Activated naive CD8-positive, alpha-beta T cell treated with anti-CD3 and anti-CD28 coated beads for 36 hours (primary cell): ENCODE measurements around the gene PRAC2. TPM values are rescaled to one million over a fixed set of nuclear protein-coding genes. Genes with fewer than 3 reads are reported as not detected.
"Not testable (repeated sequence)": the region's sequence is repeated elsewhere in the genome, so short reads cannot be mapped to it uniquely, and the experiment has no call there.

ENCODE experiments used
- DNase-seq: peaks from one replicate; pipeline ENCODE4 v3.0.0; 2021
- H3K27ac Mint-ChIP-seq: one replicate; pipeline ENCODE4 v1.8.0; 2022; ENCODE audit warnings: mild to moderate bottlenecking, moderate library complexity, mixed read lengths
- H3K27me3 Mint-ChIP-seq: one replicate; pipeline ENCODE4 v1.8.0; 2022; ENCODE audit warnings: mild to moderate bottlenecking, mixed read lengths
- H3K36me3 Mint-ChIP-seq: one replicate; pipeline ENCODE4 v1.8.0; 2021; ENCODE audit warnings: mild to moderate bottlenecking, mixed read lengths
- H3K4me1 Mint-ChIP-seq: one replicate; pipeline ENCODE4 v1.8.0; 2021; ENCODE audit warnings: mixed read lengths
- H3K4me3 Mint-ChIP-seq: one replicate; pipeline ENCODE4 v1.8.0; 2022; ENCODE audit warnings: mild to moderate bottlenecking, moderate library complexity, mixed read lengths
- H3K9me3 Mint-ChIP-seq: one replicate; pipeline ENCODE4 v1.8.0; 2022; ENCODE audit warnings: mixed read lengths
- total RNA-seq, 2 experiments: library from RNA; stranded (reverse); gene quantifications; one replicate each; pipeline ENCODE4 v1.2.3, GENCODE V29; 2021

PRAC2 gene
- total RNA-seq, result not detected

DNA sequence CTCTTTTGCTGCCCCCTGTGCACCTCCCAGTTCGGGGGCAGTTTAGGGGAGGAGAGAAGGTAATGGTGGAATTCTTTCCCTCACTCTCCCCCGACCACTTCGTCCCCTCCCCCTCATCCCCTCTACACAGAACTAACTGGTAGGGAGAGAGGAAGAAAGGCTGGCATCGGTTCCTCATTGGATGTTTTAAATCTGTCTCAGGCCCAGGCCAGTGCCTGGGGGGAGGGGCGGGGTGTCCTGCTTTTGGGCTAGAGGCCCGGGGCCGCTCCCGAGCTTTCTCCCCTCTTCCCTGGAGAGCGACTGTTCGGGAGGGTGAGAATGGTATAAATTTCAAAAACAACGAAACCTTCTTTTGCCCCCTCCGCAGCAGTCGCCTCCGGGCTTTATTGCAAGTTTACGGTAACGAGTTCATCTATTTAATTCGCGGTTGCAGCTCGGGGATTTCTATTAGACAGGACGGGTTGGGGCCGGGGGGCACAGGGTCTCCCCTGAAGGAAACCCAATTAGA is at the start of gene PRAC2:
Gene PRAC2 (plus strand): TSS at position 271 of the 508 bp plus-strand sequence. CDS start 1,226 bp downstream, outside the sequence.
- no peaks in the 10 kb centered on the region for H3K9me3 Mint-ChIP-seq
- H3K4me1 Mint-ChIP-seq, result peaks cover 33% of the 10 kb centered on the region
- no peak for DNase-seq
- H3K36me3 Mint-ChIP-seq, result peaks cover 3% of the 10 kb centered on the region
- peaks cover 100% of the 10 kb centered on the region for H3K27me3 Mint-ChIP-seq
- peak within 1 kb of the TSS; percentile 56 for H3K4me3 Mint-ChIP-seq
- no peak within 1 kb of the TSS for H3K27ac Mint-ChIP-seq

DNA sequence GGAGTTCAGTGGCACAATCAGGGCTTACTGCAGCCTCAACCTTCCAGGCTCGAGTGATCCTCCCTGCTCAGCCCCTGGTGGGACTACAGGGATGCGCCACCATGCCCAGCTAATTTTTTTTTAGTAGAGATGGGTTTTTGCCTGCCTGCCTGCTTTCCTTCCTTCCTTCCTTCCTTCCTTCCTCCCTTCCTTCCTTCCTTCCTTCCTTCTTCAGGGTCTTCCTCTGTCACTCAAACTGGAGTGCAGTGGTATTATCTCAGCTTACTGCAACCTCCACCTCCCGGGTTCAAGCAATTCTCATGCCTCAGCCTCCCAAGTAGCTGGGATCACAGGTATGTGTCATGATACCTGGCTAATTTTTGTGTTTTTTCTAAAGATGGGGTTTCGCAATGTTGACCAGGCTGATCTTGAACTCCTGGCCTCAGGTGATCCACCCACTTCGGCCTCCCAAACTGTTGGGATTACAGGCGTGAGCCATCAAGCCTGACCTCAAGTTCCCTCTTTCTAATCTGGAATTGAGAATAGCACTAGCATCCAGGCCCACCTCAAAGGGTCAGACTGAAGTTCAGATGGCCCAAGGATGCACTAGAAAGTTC is 45.9 kb upstream of the PRAC2 start:
- Mint-ChIP-seq H3K27ac (no peak overlapping the region), H3K4me3 (no peak overlapping the region), H3K4me1 (no peaks in the 10 kb centered on the region), H3K9me3 (no peaks in the 10 kb centered on the region), H3K36me3 (no peaks in the 10 kb centered on the region), H3K27me3 (peaks cover 63% of the 10 kb centered on the region)
- DNase-seq, result no peak

DNA sequence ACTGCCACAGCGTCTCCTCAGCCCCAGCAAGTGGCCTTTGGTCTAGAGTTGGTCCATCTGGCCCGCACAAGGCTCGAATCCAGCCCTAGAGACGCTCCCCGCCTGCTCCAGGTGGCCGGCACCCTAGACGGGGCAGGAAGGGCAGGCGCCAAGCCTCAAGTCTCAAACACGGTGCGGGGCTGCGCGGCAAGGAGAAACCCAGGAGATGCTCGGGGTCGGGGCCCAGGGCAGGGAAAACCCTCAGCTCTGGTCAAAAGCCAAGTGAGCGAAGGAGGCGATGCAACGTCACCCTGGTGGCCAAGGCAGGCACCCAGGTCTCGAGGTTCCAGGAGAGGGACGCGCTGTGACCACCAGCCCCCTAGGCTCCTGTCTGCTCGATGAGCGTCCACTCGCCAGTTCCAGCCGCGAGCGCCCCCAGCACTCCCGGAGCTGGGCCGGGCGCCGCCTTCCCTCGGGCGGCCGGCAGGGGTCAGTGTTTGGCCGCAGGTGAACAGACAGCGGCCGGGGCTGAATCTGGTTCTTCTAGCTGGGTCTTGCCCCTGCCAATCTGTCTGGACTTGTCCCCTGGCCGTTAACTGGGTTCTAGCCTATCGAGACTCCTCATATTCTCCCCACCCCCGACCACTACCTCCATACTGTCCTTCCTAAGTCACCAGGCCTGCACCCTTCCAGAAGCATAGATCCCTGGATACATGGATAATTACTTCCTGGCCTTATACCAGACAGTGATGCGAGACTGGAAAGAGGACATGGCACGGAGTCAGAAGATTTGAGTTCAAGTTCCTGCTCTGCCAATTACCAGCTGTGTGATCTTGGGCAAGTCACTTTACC is 44.6 kb upstream of the PRAC2 start:
- no peaks in the 10 kb centered on the region for H3K36me3 Mint-ChIP-seq
- H3K4me1 Mint-ChIP-seq, result no peaks in the 10 kb centered on the region
- DNase-seq, result peak; percentile 77
- no peaks in the 10 kb centered on the region for H3K9me3 Mint-ChIP-seq
- H3K27ac Mint-ChIP-seq, result no peak overlapping the region
- peaks cover 58% of the 10 kb centered on the region for H3K27me3 Mint-ChIP-seq
- peak overlapping the region; percentile 20 for H3K4me3 Mint-ChIP-seq

- Mint-ChIP-seq H3K27ac (no peak overlapping the region), H3K9me3 (no peaks in the 10 kb centered on the region), H3K4me3 (no peak overlapping the region), H3K4me1 (no peaks in the 10 kb centered on the region), H3K36me3 (no peaks in the 10 kb centered on the region), H3K27me3 (peaks cover 51% of the 10 kb centered on the region)
- no peak for DNase-seq
These were observed 43.4 kb upstream of the PRAC2 start for GRCh38 chr17:48679385-48680096.

GRCh38 chr17:48681609-48682008 is 41.4 kb upstream of the PRAC2 start:
- Mint-ChIP-seq H3K4me1 (no peaks in the 10 kb centered on the region), H3K4me3 (no peak overlapping the region), H3K36me3 (no peaks in the 10 kb centered on the region), H3K27me3 (peaks cover 39% of the 10 kb centered on the region), H3K9me3 (no peaks in the 10 kb centered on the region), H3K27ac (no peak overlapping the region)
- no peak for DNase-seq

GRCh38 chr17:48690655-48691054 is 32.3 kb upstream of the PRAC2 start:
- DNase-seq, result no peak
- H3K27me3 Mint-ChIP-seq, result peaks cover 28% of the 10 kb centered on the region
- no peaks in the 10 kb centered on the region for H3K36me3 Mint-ChIP-seq
- H3K9me3 Mint-ChIP-seq, result peaks cover 3% of the 10 kb centered on the region
- no peak overlapping the region for H3K4me3 Mint-ChIP-seq
- H3K4me1 Mint-ChIP-seq, result no peaks in the 10 kb centered on the region
- no peak overlapping the region for H3K27ac Mint-ChIP-seq

DNA sequence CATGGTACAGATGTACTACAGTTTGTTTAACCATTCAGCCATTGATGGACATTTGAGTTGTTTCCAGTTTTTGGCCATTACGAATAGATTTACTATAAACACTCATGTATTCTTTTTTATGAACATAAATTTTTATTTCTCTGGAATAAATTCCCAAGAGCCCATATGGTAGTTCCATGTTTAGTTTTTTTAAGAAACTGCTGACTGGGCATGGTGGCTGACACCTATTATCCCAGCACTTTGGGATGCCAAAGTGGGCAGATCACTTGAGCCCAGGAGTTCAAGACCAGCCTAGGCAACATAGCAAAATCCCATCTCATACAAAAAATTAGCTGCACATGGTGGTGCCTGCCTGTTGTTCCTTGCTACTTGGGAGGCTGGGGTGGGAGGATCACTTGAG is 30.9 kb upstream of the PRAC2 start:
- H3K27ac Mint-ChIP-seq, result no peak overlapping the region
- peaks cover 3% of the 10 kb centered on the region for H3K9me3 Mint-ChIP-seq
- no peak overlapping the region for H3K4me3 Mint-ChIP-seq
- H3K4me1 Mint-ChIP-seq, result no peaks in the 10 kb centered on the region
- peaks cover 40% of the 10 kb centered on the region for H3K27me3 Mint-ChIP-seq
- no peak for DNase-seq
- H3K36me3 Mint-ChIP-seq, result no peaks in the 10 kb centered on the region

DNA sequence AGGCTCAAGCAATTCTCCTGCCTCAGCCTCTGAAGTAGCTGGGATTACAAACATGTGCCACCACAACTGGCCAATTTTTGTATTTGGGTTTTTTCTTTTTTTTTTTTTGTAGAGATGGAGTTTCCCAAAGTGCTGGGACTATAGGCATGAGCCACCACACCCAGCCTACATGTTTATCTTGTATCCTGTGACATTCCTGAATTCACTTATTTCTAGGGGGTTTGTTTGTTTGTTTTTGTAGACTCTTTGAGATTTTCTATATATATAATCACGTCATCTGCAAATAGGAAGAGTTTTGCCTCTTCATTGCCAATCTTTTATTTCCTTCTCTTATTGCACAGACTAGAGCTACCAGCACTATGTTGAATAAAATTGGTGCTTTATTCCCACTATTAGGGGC is 29.8 kb upstream of the PRAC2 start:
- no peak overlapping the region for H3K4me3 Mint-ChIP-seq
- no peak for DNase-seq

DNA sequence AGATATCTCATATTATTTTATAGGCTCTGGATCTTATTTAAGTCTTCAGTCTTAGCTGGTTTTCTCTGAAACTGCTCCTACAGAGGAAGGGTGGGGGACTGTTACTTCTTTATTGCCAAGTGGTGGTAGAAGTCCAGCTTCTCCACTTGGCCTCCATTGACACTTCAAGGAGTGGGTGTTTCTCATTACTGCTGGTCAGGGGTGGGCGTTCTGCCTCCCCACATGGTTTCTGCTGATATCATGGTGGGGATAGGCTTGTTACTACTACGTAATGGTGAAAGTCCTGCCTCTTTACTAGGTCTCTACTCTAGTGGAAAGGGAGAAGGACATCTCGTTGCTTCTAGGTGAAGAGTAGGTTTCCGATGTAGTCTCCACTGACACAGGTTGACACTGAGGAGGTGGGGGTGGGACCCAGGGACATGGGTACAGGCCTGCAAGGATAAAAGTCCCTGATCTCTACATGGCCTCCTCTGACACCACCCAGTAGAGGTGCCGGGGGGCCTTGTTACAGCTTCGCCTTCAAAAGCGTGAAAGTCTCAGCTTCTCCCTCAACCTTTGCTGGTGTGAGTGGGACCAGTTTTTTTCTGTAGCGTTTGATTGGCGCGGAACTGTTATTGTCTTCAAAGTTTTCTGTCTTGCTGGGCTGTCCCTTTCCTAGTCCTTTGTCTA is 21.0 kb upstream of the PRAC2 start:
- Mint-ChIP-seq H3K4me1 (no peaks in the 10 kb centered on the region), H3K36me3 (no peaks in the 10 kb centered on the region), H3K27ac (no peak overlapping the region), H3K9me3 (no peaks in the 10 kb centered on the region), H3K27me3 (peaks cover 71% of the 10 kb centered on the region), H3K4me3 (no peak overlapping the region)
- no peak for DNase-seq

More for the DNA sequence above, 29.8 kb upstream of the PRAC2 start:
- no peaks in the 10 kb centered on the region for H3K4me1 Mint-ChIP-seq
- no peak overlapping the region for H3K27ac Mint-ChIP-seq
- H3K9me3 Mint-ChIP-seq, result peaks cover 3% of the 10 kb centered on the region
- peaks cover 48% of the 10 kb centered on the region for H3K27me3 Mint-ChIP-seq
- H3K36me3 Mint-ChIP-seq, result no peaks in the 10 kb centered on the region

- H3K27ac Mint-ChIP-seq, result no peak overlapping the region
- H3K36me3 Mint-ChIP-seq, result no peaks in the 10 kb centered on the region
These were observed 18.4 kb upstream of the PRAC2 start for GRCh38 chr17:48704361-48705248.

GRCh38 chr17:48711128-48711527 is 11.9 kb upstream of the PRAC2 start:
- H3K27me3 Mint-ChIP-seq, result peaks cover 84% of the 10 kb centered on the region
- no peaks in the 10 kb centered on the region for H3K9me3 Mint-ChIP-seq

More at GRCh38 chr17:48704361-48705248, 18.4 kb upstream of the PRAC2 start:
- H3K4me1 Mint-ChIP-seq, result no peaks in the 10 kb centered on the region
- H3K9me3 Mint-ChIP-seq, result no peaks in the 10 kb centered on the region
- H3K4me3 Mint-ChIP-seq, result no peak overlapping the region
- no peak for DNase-seq
- peaks cover 75% of the 10 kb centered on the region for H3K27me3 Mint-ChIP-seq

GRCh38 chr17:48715496-48716399 is 7.2 kb upstream of the PRAC2 start:
- Mint-ChIP-seq H3K9me3 (no peaks in the 10 kb centered on the region), H3K4me1 (peaks cover 12% of the 10 kb centered on the region), H3K4me3 (no peak overlapping the region), H3K27me3 (peaks cover 87% of the 10 kb centered on the region), H3K27ac (no peak overlapping the region), H3K36me3 (peaks cover 1% of the 10 kb centered on the region)
- DNase-seq, result no peak

More at GRCh38 chr17:48711128-48711527, 11.9 kb upstream of the PRAC2 start:
- Mint-ChIP-seq H3K4me3 (no peak overlapping the region), H3K27ac (no peak overlapping the region), H3K36me3 (no peaks in the 10 kb centered on the region), H3K4me1 (no peaks in the 10 kb centered on the region)
- DNase-seq, result no peak

GRCh38 chr17:48716549-48716948 is 6.4 kb upstream of the PRAC2 start:
- H3K9me3 Mint-ChIP-seq, H3K36me3 Mint-ChIP-seq, DNase-seq, H3K4me3 Mint-ChIP-seq, H3K27ac Mint-ChIP-seq: not testable (repeated sequence)
- peaks cover 88% of the 10 kb centered on the region for H3K27me3 Mint-ChIP-seq
- peaks cover 12% of the 10 kb centered on the region for H3K4me1 Mint-ChIP-seq
